Keratinocyte (primary cell): ENCODE measurements around the gene RAB8B. TPM values are rescaled to one million over a fixed set of nuclear protein-coding genes. Genes with fewer than 3 reads are reported as not detected.

Experiments
- DNase-seq: peaks from one replicate; pipeline ENCODE4 v3.0.0-alpha.2; 2011; ENCODE audit warnings: low read depth, missing footprints, low spot score
- FAIRE-seq: peaks from 2 replicates; lab custom pipeline; 2011; peaks lifted over from hg19 to GRCh38; lab: Jason Lieb, UNC
- H2AFZ ChIP-seq: 2 replicates; pipeline ENCODE4 v1.6.0; 2012; ENCODE audit warnings: low read length, control low read depth, inconsistent platforms; ENCODE audit not compliant: control insufficient read depth
- H3K27ac ChIP-seq: 2 replicates; pipeline ENCODE4 v1.5.1; 2011; ENCODE audit warnings: low read length; ENCODE audit not compliant: control insufficient read depth, insufficient read depth
- H3K27me3 ChIP-seq: 3 replicates; pipeline ENCODE4 v1.6.0; 2011; ENCODE audit warnings: low read length; ENCODE audit not compliant: control insufficient read depth, insufficient read depth; ENCODE audit errors: extremely low read depth
- H3K36me3 ChIP-seq, 2 experiments: 2 replicates in 1 of 2; 3 replicates in 1 of 2; pipeline ENCODE4 v1.5.1; 2011; ENCODE audit warnings: low read length in 2 of 2, mild to moderate bottlenecking in 1 of 2; ENCODE audit not compliant: control insufficient read depth in 2 of 2, insufficient read depth in 2 of 2; ENCODE audit errors: extremely low read depth in 1 of 2
- H3K4me1 ChIP-seq: 3 replicates; pipeline ENCODE4 v1.5.1; 2011; ENCODE audit warnings: low read length; ENCODE audit not compliant: control insufficient read depth, insufficient read depth; ENCODE audit errors: extremely low read depth
- H3K4me2 ChIP-seq: 3 replicates; pipeline ENCODE4 v1.6.0; 2011; ENCODE audit warnings: low read depth, low read length; ENCODE audit not compliant: control insufficient read depth, insufficient read depth; ENCODE audit errors: extremely low read depth
- H3K4me3 ChIP-seq, 3 experiments: fragments of 200-600 bp in 1 of 3; sonication (generic) in 1 of 3; 2 replicates in 2 of 3; 3 replicates in 1 of 3; pipeline ENCODE4 v1.5.1; 2011 to 2016; ENCODE audit warnings: low read length in 3 of 3, mild to moderate bottlenecking in 3 of 3, control low read depth in 2 of 3, inconsistent platforms in 1 of 3, low read depth in 1 of 3, mixed read lengths in 1 of 3, mixed run types in 1 of 3, moderate library complexity in 1 of 3; ENCODE audit not compliant: control insufficient read depth in 2 of 3, insufficient read depth in 2 of 3; ENCODE audit errors: extremely low read depth in 1 of 3
- H3K79me2 ChIP-seq: 2 replicates; pipeline ENCODE4 v1.6.0; 2012; ENCODE audit warnings: low read length; ENCODE audit not compliant: control insufficient read depth, insufficient read depth
- H3K9ac ChIP-seq: 3 replicates; pipeline ENCODE4 v1.6.0; 2011; ENCODE audit warnings: low read length; ENCODE audit not compliant: control insufficient read depth, insufficient read depth; ENCODE audit errors: extremely low read depth
- H3K9me1 ChIP-seq: 3 replicates; pipeline ENCODE4 v1.6.0; 2011; ENCODE audit warnings: low read length; ENCODE audit not compliant: control insufficient read depth, insufficient read depth; ENCODE audit errors: extremely low read depth
- H3K9me3 ChIP-seq: 2 replicates; pipeline ENCODE4 v1.5.1; 2012; ENCODE audit warnings: low read depth, low read length; ENCODE audit not compliant: control insufficient read depth
- H4K20me1 ChIP-seq: 3 replicates; pipeline ENCODE4 v1.6.0; 2011; ENCODE audit warnings: low read length; ENCODE audit not compliant: control insufficient read depth, insufficient read depth; ENCODE audit errors: extremely low read depth
- EZH2 ChIP-seq: IDR thresholded peaks from one replicate; pipeline ENCODE4 v1.6.1; 2012; ENCODE audit warnings: inconsistent platforms, mild to moderate bottlenecking, low read length, moderate library complexity
- dilution Hi-C: fragments of 300-500 bp; cut with MboI; formaldehyde crosslinking; loops from one replicate; pipeline ENCODE4 v1.7.0; 2020; ENCODE audit warnings: low sequenced_read_pairs; ENCODE audit not compliant: extremely low pct_ligation_motif_present
- polyA plus RNA-seq, 5 experiments: library from polyadenylated mRNA; depleted of rRNA in 3 of 5; stranded (reverse) in 3 of 5; stranded (forward) in 1 of 5; unstranded in 1 of 5; fragments of >200 nt; gene quantifications; 1 replicate in 1 of 5; 2 replicates in 3 of 5; 3 replicates in 1 of 5; pipeline versions ENCODE4 v1.2.1 to v1.2.3, GENCODE V29; 2011 to 2012; ENCODE audit warnings: missing spikeins in 2 of 5, low read depth in 1 of 5, low replicate concordance in 1 of 5
- TF ChIP-seq, protein P1 (sequence below), 3 experiments: IDR thresholded peaks in 1 of 3; conservative IDR thresholded peaks in 1 of 3; optimal IDR thresholded peaks in 1 of 3; 2 replicates in 2 of 3; 3 replicates in 1 of 3; pipeline versions ENCODE3 to v1.5.1; 2011; ENCODE audit warnings: low read length in 3 of 3, mild to moderate bottlenecking in 3 of 3, moderate library complexity in 2 of 3, control low read depth in 1 of 3, inconsistent platforms in 1 of 3; ENCODE audit not compliant: insufficient read depth in 2 of 3; ENCODE audit errors: extremely low read depth in 1 of 3

The RAB8B gene
- polyA plus RNA-seq, 1 donor (not counting 4 experiments of a cell fraction or from before 2014, with no cell fraction given), result 31.2 TPM

- TF ChIP-seq, protein P1, sequence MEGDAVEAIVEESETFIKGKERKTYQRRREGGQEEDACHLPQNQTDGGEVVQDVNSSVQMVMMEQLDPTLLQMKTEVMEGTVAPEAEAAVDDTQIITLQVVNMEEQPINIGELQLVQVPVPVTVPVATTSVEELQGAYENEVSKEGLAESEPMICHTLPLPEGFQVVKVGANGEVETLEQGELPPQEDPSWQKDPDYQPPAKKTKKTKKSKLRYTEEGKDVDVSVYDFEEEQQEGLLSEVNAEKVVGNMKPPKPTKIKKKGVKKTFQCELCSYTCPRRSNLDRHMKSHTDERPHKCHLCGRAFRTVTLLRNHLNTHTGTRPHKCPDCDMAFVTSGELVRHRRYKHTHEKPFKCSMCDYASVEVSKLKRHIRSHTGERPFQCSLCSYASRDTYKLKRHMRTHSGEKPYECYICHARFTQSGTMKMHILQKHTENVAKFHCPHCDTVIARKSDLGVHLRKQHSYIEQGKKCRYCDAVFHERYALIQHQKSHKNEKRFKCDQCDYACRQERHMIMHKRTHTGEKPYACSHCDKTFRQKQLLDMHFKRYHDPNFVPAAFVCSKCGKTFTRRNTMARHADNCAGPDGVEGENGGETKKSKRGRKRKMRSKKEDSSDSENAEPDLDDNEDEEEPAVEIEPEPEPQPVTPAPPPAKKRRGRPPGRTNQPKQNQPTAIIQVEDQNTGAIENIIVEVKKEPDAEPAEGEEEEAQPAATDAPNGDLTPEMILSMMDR (optimal IDR thresholded peaks at IDR 0.05 in 1 of 3, IDR thresholded peaks at IDR 0.05 in 1 of 3, conservative IDR thresholded peaks at IDR 0.05 in 1 of 3; ENCODE audit: extremely low read depth in 1 of 3, insufficient read depth in 2 of 3, low read length in 3 of 3), result no peak
- no peak for TF ChIP-seq EZH2
- peaks cover 0 to 2% of the 10 kb centered on the region in 2 experiments for H3K36me3 ChIP-seq
- H3K79me2 ChIP-seq, result peaks cover 14% of the 10 kb centered on the region
- H4K20me1 ChIP-seq, result no peaks in the 10 kb centered on the region
- no peak overlapping the region for H3K4me2 ChIP-seq
- H3K4me3 ChIP-seq, result no peak overlapping the region
- dilution Hi-C loops, result no loop called here
- H3K9ac ChIP-seq, result no peak overlapping the region
- H3K9me1 ChIP-seq, result no peaks in the 10 kb centered on the region
- FAIRE-seq (no peak), DNase-seq (no peak)
- H3K27me3 ChIP-seq, result no peaks in the 10 kb centered on the region
- no peak overlapping the region for H2AFZ ChIP-seq
- no peaks in the 10 kb centered on the region for H3K4me1 ChIP-seq
- H3K9me3 ChIP-seq, result no peaks in the 10 kb centered on the region
- H3K27ac ChIP-seq, result no peak overlapping the region
Measured at GRCh38 chr15:63211549-63211948, 22.1 kb downstream of the RAB8B start.

DNA sequence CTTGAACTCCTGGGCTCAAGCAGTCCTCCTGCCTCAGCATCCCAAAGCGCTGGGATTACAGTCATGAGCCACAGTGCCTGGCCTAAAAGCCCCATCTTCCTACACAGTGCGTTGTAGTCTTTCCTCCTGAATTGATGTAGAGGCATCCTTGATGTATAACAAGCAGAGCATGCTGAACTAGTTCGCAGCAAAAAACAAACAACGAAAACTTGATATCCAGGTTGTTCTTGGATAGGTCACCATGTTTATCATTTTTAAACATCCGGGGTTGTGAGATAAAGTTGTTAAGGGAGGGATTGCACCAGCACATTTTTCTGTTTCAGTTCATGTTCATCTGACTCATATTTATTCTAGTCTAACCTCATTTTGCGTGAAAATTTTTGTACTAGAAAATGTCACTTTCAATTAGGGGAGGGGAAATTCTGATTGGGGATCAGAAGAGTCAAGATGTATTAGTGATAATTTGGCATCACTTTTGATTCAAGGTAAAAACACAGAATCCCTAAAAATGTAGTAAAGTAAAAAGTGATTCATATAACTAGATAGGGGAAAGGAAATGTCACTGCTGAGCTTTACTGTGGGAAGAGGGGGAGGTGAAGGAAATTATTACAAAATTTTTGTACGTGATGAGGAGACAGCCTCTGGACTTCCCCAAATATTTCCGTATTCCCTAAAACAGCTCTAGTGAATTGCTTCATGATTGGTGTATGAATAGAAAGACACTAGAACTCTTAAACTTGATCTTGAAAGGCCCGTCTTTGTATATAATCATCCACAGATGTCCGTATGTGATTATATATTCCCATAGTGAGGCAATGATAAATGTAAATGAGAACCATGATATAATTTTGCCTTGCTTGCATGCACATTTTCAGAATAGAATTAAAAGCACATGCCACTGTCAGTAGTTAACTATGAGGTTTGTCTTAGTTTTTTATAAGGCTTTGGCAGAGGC, 22.9 kb downstream of the RAB8B start:
- FAIRE-seq, result no peak
- no peaks in the 10 kb centered on the region for H4K20me1 ChIP-seq
- no peak overlapping the region for H3K4me2 ChIP-seq
- H3K9ac ChIP-seq, result no peak overlapping the region
- no peaks in the 10 kb centered on the region for H3K9me3 ChIP-seq
- no peak overlapping the region for H3K4me3 ChIP-seq
- dilution Hi-C loops, result no loop called here
- peaks cover 0 to 2% of the 10 kb centered on the region in 2 experiments for H3K36me3 ChIP-seq
- H3K4me1 ChIP-seq, result peaks cover 3% of the 10 kb centered on the region
- H2AFZ ChIP-seq, result no peak overlapping the region
- no peak overlapping the region for H3K27ac ChIP-seq
- H3K79me2 ChIP-seq, result peaks cover 9% of the 10 kb centered on the region
- TF ChIP-seq, protein P1 (optimal IDR thresholded peaks at IDR 0.05 in 1 of 3, IDR thresholded peaks at IDR 0.05 in 1 of 3, conservative IDR thresholded peaks at IDR 0.05 in 1 of 3; ENCODE audit: extremely low read depth in 1 of 3, insufficient read depth in 2 of 3, low read length in 3 of 3), result no peak
- TF ChIP-seq EZH2, result no peak
- no peak for DNase-seq
- H3K27me3 ChIP-seq, result no peaks in the 10 kb centered on the region
- no peaks in the 10 kb centered on the region for H3K9me1 ChIP-seq
